ENCODE data around the gene C4orf17. TPM values are rescaled to one million over a fixed set of nuclear protein-coding genes. Genes with fewer than 3 reads are reported as not detected.
A peak's percentile ranks its signal among the peaks of the same experiment; 100 is the strongest.

C4orf17 gene
- total RNA-seq = not detected

GRCh38 chr4:99510721-99511120 is at the start of gene C4orf17:
Gene C4orf17 (plus strand): TSS chr4:99511021. CDS start chr4:99513082, 2,061 bp downstream.
- H3K36me3 Mint-ChIP-seq (ENCODE audit: low read depth) = no peaks in the 10 kb centered on the region
- peaks cover 3% of the 10 kb centered on the region for H3K27me3 Mint-ChIP-seq
- no peak within 1 kb of the TSS for H3K4me3 Mint-ChIP-seq
- no peak for TF ChIP-seq CTCF (IDR thresholded peaks at IDR 0.05)
- no peak for ATAC-seq
- no peak for DNase-seq
- CTCF ChIA-PET = interaction anchor here (0.9 kb wide), 1 partner anchor 297 kb away, joined by 3 read pairs; no protein-coding TSS in a partner anchor
- H3K27ac Mint-ChIP-seq = no peak within 1 kb of the TSS
- H3K4me1 Mint-ChIP-seq (ENCODE audit: low read depth) = peaks cover 36% of the 10 kb centered on the region
- no peaks in the 10 kb centered on the region for H3K9me3 Mint-ChIP-seq
- intact Hi-C loops (cut with micrococcal nuclease) = no loop called here
- POLR2A ChIA-PET = no interaction called here

GRCh38 chr4:99461623-99462401 is 49.0 kb upstream of the C4orf17 start:
- intact Hi-C loops (cut with micrococcal nuclease) = loop anchor here (5.0 kb wide), 1 partner anchor 55 kb away; no protein-coding TSS in a partner anchor
- H3K4me3 Mint-ChIP-seq = no peak overlapping the region
- no peaks in the 10 kb centered on the region for H3K9me3 Mint-ChIP-seq
- DNase-seq (no peak), ATAC-seq (no peak)
- ChIA-PET CTCF (interaction anchor here (0.6 to 2.8 kb wide), 14 partner anchors 7 to 405 kb away, joined by 3 to 30 read pairs (median 5); no protein-coding TSS in a partner anchor), POLR2A (no interaction called here)
- H3K27me3 Mint-ChIP-seq = peaks cover 13% of the 10 kb centered on the region
- H3K36me3 Mint-ChIP-seq (ENCODE audit: low read depth) = no peaks in the 10 kb centered on the region
- no peak overlapping the region for H3K27ac Mint-ChIP-seq
- TF ChIP-seq CTCF (IDR thresholded peaks at IDR 0.05) = no peak
- H3K4me1 Mint-ChIP-seq (ENCODE audit: low read depth) = no peaks in the 10 kb centered on the region

- DNase-seq = peak; percentile 63
- no peak overlapping the region for H3K27ac Mint-ChIP-seq
- intact Hi-C loops (cut with micrococcal nuclease) = loop anchor here (5.0 kb wide), 1 partner anchor 56 kb away; no protein-coding TSS in a partner anchor
- ChIA-PET CTCF (interaction anchor here (0.6 to 2.8 kb wide), 29 partner anchors 9 to 526 kb away, joined by 3 to 30 read pairs (median 4); partner anchors contain the start of gene METAP1), POLR2A (no interaction called here)
- ATAC-seq = peak; percentile 77
- H3K9me3 Mint-ChIP-seq = no peaks in the 10 kb centered on the region
- no peaks in the 10 kb centered on the region for H3K4me1 Mint-ChIP-seq (ENCODE audit: low read depth)
- H3K27me3 Mint-ChIP-seq = peaks cover 12% of the 10 kb centered on the region
- peak; percentile 83 for TF ChIP-seq CTCF (IDR thresholded peaks at IDR 0.05)
- H3K36me3 Mint-ChIP-seq (ENCODE audit: low read depth) = no peaks in the 10 kb centered on the region
- no peak overlapping the region for H3K4me3 Mint-ChIP-seq
Observed at GRCh38 chr4:99462875-99463464, 47.9 kb upstream of the C4orf17 start.

- ChIA-PET CTCF (interaction anchor here (0.7 to 2.8 kb wide), 23 partner anchors 9 to 601 kb away, joined by 3 to 30 read pairs (median 4); partner anchors contain the start of gene METAP1), POLR2A (no interaction called here)
- Mint-ChIP-seq H3K9me3 (no peaks in the 10 kb centered on the region), H3K4me1 (ENCODE audit: low read depth) (no peaks in the 10 kb centered on the region), H3K36me3 (ENCODE audit: low read depth) (no peaks in the 10 kb centered on the region), H3K27ac (no peak overlapping the region), H3K4me3 (no peak overlapping the region), H3K27me3 (peaks cover 11% of the 10 kb centered on the region)
- no peak for DNase-seq
- ATAC-seq = no peak
- no peak for TF ChIP-seq CTCF (IDR thresholded peaks at IDR 0.05)
- intact Hi-C loops (cut with micrococcal nuclease) = loop anchor here (5.0 kb wide), 1 partner anchor 56 kb away; no protein-coding TSS in a partner anchor
Observed at GRCh38 chr4:99463566-99463965, 47.3 kb upstream of the C4orf17 start.
